Right lobe of liver (tissue), 4 donors: ENCODE data around the gene HPSE2.

Experiments
- POLR2A ChIP-seq: fragments of 450-650 bp; IDR thresholded peaks from one replicate; pipeline ENCODE4 v1.6.1; 2017; ENCODE audit warnings: antibody characterized with exemption, mild to moderate bottlenecking
- TF ChIP-seq, protein P1 (sequence below), 4 donors: fragments of 200-600 bp in 3 of 4; fragments of 450-650 bp in 1 of 4; IDR thresholded peaks; one replicate each; pipeline versions ENCODE4 v1.5.1 to v1.8.0; 2016 to 2022; ENCODE audit warnings: antibody characterized with exemption in 4 of 4, mild to moderate bottlenecking in 2 of 4
- donor health status: DM: no; HTN: no; CAD: no.
- donor health status: DM: no; HTN: no; CAD: no.
- donor health status: DM: no; HTN: yes; CAD: no.

DNA sequence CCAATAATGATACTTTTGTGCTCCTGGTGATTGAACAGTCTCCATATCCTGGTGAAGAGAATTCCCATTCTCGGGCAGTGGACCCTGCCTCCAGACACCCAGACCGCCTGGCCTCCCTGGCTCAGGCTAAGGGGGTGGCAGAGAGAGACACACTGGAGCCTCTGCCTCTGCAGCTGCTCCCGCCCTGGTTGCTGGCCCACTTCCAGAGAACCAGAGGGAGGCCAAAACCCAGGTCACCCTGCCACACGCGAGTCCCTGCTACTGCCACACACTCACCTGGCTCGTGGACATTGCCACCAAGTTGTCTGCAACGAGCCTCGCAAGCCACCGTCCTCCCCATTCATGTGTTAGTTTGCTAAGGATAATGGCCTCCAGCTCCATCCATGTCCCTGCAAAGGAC, 221.8 kb downstream of the HPSE2 start:
- no peak for TF ChIP-seq POLR2A
- TF ChIP-seq, protein P1, sequence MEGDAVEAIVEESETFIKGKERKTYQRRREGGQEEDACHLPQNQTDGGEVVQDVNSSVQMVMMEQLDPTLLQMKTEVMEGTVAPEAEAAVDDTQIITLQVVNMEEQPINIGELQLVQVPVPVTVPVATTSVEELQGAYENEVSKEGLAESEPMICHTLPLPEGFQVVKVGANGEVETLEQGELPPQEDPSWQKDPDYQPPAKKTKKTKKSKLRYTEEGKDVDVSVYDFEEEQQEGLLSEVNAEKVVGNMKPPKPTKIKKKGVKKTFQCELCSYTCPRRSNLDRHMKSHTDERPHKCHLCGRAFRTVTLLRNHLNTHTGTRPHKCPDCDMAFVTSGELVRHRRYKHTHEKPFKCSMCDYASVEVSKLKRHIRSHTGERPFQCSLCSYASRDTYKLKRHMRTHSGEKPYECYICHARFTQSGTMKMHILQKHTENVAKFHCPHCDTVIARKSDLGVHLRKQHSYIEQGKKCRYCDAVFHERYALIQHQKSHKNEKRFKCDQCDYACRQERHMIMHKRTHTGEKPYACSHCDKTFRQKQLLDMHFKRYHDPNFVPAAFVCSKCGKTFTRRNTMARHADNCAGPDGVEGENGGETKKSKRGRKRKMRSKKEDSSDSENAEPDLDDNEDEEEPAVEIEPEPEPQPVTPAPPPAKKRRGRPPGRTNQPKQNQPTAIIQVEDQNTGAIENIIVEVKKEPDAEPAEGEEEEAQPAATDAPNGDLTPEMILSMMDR (IDR thresholded peaks at IDR 0.05), result no peak
